Heart right ventricle (tissue), 16 donors: ENCODE data around the gene ALPL. TPM values are rescaled to one million over a fixed set of nuclear protein-coding genes. Genes with fewer than 3 reads are reported as not detected.

Experiments used
- ATAC-seq, 8 donors: fragments of 200-7000 bp; cut with Tn5 transposase; one replicate each; pipeline ENCODE4 v1.9.1; 2020; ENCODE audit warnings: mild to moderate bottlenecking in 8 of 8, moderate library complexity in 8 of 8, moderate number of reproducible peaks in 1 of 8
- DNase-seq, 2 donors: peaks; one replicate each; pipeline ENCODE4 v3.0.0-alpha.2; 2020
- H3K27ac ChIP-seq, 10 donors: fragments of 200-600 bp; sonication (generic) in 2 of 10; one replicate each; pipeline versions ENCODE4 v1.5.0 to v1.8.0; 2020 to 2022; ENCODE audit warnings: mild to moderate bottlenecking in 3 of 10
- H3K27me3 ChIP-seq, 7 donors: fragments of 200-600 bp; one replicate each; pipeline ENCODE4 v1.8.0; 2021 to 2022; ENCODE audit warnings: mild to moderate bottlenecking in 2 of 7
- H3K36me3 ChIP-seq, 9 donors: fragments of 200-600 bp; sonication (generic) in 1 of 9; one replicate each; pipeline versions ENCODE4 v1.5.0 to v1.8.0; 2020 to 2022; ENCODE audit warnings: mild to moderate bottlenecking in 2 of 9
- H3K4me1 ChIP-seq, 9 donors: fragments of 200-600 bp; sonication (generic) in 1 of 9; one replicate each; pipeline versions ENCODE4 v1.5.0 to v1.8.0; 2020 to 2022; ENCODE audit warnings: mild to moderate bottlenecking in 4 of 9
- H3K4me3 ChIP-seq, 10 donors: fragments of 200-600 bp; sonication (generic) in 2 of 10; one replicate each; pipeline versions ENCODE4 v1.5.0 to v1.8.0; 2020 to 2022; ENCODE audit warnings: mild to moderate bottlenecking in 7 of 10, moderate library complexity in 2 of 10
- H3K9me3 ChIP-seq, 11 donors: fragments of 200-600 bp in 10 of 11; sonication (generic) in 2 of 11; one replicate each; pipeline versions ENCODE4 v1.5.0 to v1.8.0; 2013 to 2022; ENCODE audit warnings: mild to moderate bottlenecking in 2 of 11, control low read depth in 1 of 11, moderate library complexity in 1 of 11
- CTCF ChIP-seq, 9 donors: fragments of 200-600 bp; sonication (generic) in 2 of 9; IDR thresholded peaks; one replicate each; pipeline versions ENCODE4 v1.5.0 to v1.8.0; 2021 to 2022; ENCODE audit warnings: antibody characterized with exemption in 9 of 9, mild to moderate bottlenecking in 5 of 9, moderate library complexity in 1 of 9
- WGBS, 2 donors: extraction: QIAGEN DNeasy Blood & Tissue Kit; methylation state at CpG; one replicate each; pipeline ENCODE4 v1.1.7; 2013; ENCODE audit warnings: inconsistent platforms in 1 of 2; 5-methylcytosine and 5-hydroxymethylcytosine counted together
- intact Hi-C, 10 donors: fragments of 100-400 bp; cut with DNase I; formaldehyde crosslinking; loops; one replicate each; pipeline versions ENCODE4 v1.11.1 to v1.14.2; 2022
- polyA plus RNA-seq, 2 donors: library from polyadenylated mRNA; stranded (reverse); fragments of 200-250 nt; gene quantifications; one replicate each; pipeline ENCODE4 v1.2.3, GENCODE V29; 2013
- total RNA-seq, 10 donors: library from RNA; stranded (reverse); fragmentation: NEBNext Ultra II Directional in 3 of 10; extraction: Animal tissue kit (Norgen Biotek cat#: 25700) in 3 of 10; gene quantifications; one replicate each; pipeline versions ENCODE4 v1.2.1 to v1.2.4, GENCODE V29; 2021 to 2023
- donor health status: Arrhythmogenic right ventricular cardiomyopathy.
- donor health status: ischemic (EF 13 %, LVEDD 7.1; RV severe dilation, severe dysfunction).
- donor health status: healthy with polysubstance abuse.
- donor health status: DM: no; HTN: yes; CAD: no.
- donor health status: DM: no; HTN: no; CAD: no.
- donor health status: ischemic (EF 25% LVEDD 6.9; RV normal size, moderate dysfunction).
- donor health status: ischemic (EF 25% LVEDD 5.7; RV mildly dilated, moderate dysfunction).
- donor health status: healthy.
- donor health status: DM: yes; HTN: yes; CAD: no.
- donor health status: Ischemic cardiomyopathy.
- donor health status: ischemic (EF 35%, LVEDD 5.7; RV mildly dilated, moderate dysfunction).
- donor health status: nonischemic (EF 11% LVEDD 7.7; RV severe dilation, severe dysfunction).
- donor health status: DM: yes; HTN: yes; CAD: no.
- donor health status: PGD.
- donor health status: ischemic (EF 29% LVEDD 5.4; RV normal size, mild dysfunction).
- donor health status: nonischemic (EF 23%, LVEDD 6.1; RV moderate dilation, normal function).

ALPL gene
- total and polyA plus RNA-seq, 12 donors, result 7.1 to 21.1 (median 9.3) TPM

- H3K9me3 ChIP-seq, result peaks cover 0 to 8% (median 0%) of the 10 kb centered on the region in 11 donors
- intact Hi-C loops, result loop anchor here in 9 of 10 donors (1.0 to 10.0 kb wide), 8 partner anchors 58 to 325 kb away; no protein-coding TSS in a partner anchor
- WGBS, 2 donors, result 87 to 92% methylated on average over 10 of the region's 10 CpGs
- DNase-seq, result no peak
- H3K27me3 ChIP-seq, result peaks cover 0 to 14% (median 0%) of the 10 kb centered on the region in 7 donors
- H3K27ac ChIP-seq, result no peak overlapping the region
- peaks cover 0 to 2% (median 0%) of the 10 kb centered on the region in 9 donors for H3K36me3 ChIP-seq
- peaks cover 11 to 21% (median 17%) of the 10 kb centered on the region in 9 donors for H3K4me1 ChIP-seq
- H3K4me3 ChIP-seq, result no peak overlapping the region
- ATAC-seq, result no peak
- no peak for TF ChIP-seq CTCF (IDR thresholded peaks at IDR 0.05)
These were observed 60.8 kb downstream of the ALPL start for GRCh38 chr1:21569820-21570527.

GRCh38 chr1:21570528-21570875, 61.3 kb downstream of the ALPL start:
- H3K4me1 ChIP-seq, result peaks cover 13 to 26% (median 22%) of the 10 kb centered on the region in 9 donors
- peaks cover 0 to 14% (median 0%) of the 10 kb centered on the region in 7 donors for H3K27me3 ChIP-seq
- H3K4me3 ChIP-seq, result no peak overlapping the region
- 93 to 94% methylated on average over 5 of the region's 5 CpGs for WGBS, 2 donors
- ATAC-seq (no peak), DNase-seq (no peak)
- intact Hi-C loops, result loop anchor here in 9 of 10 donors (1.0 to 10.0 kb wide), 8 partner anchors 58 to 326 kb away; no protein-coding TSS in a partner anchor
- TF ChIP-seq CTCF (IDR thresholded peaks at IDR 0.05), result no peak
- H3K36me3 ChIP-seq, result no peaks in the 10 kb centered on the region
- peaks cover 0 to 8% (median 0%) of the 10 kb centered on the region in 11 donors for H3K9me3 ChIP-seq
- no peak overlapping the region for H3K27ac ChIP-seq

GRCh38 chr1:21570885-21571284, 61.7 kb downstream of the ALPL start:
- peaks cover 0 to 8% (median 0%) of the 10 kb centered on the region in 11 donors for H3K9me3 ChIP-seq
- DNase-seq (no peak), ATAC-seq (no peak)
- peaks cover 0 to 14% (median 0%) of the 10 kb centered on the region in 7 donors for H3K27me3 ChIP-seq
- H3K36me3 ChIP-seq, result no peaks in the 10 kb centered on the region
- WGBS, 2 donors, result 98 to 99% methylated on average over 4 of the region's 4 CpGs
- peaks cover 13 to 29% (median 25%) of the 10 kb centered on the region in 9 donors for H3K4me1 ChIP-seq
- no peak overlapping the region for H3K4me3 ChIP-seq
- H3K27ac ChIP-seq, result no peak overlapping the region
- no peak for TF ChIP-seq CTCF (IDR thresholded peaks at IDR 0.05)
- intact Hi-C loops, result loop anchor here in 9 of 10 donors (1.0 to 10.0 kb wide), 8 partner anchors 59 to 326 kb away; no protein-coding TSS in a partner anchor

GRCh38 chr1:21572221-21572620, 63.0 kb downstream of the ALPL start:
- 95 to 97% methylated on average over 6 of the region's 6 CpGs for WGBS, 2 donors
- Histone ChIP-seq H3K4me3 (no peak overlapping the region), H3K9me3 (peaks cover 0 to 8% (median 0%) of the 10 kb centered on the region in 11 donors), H3K4me1 (peaks cover 13 to 27% (median 25%) of the 10 kb centered on the region in 9 donors), H3K27ac (no peak overlapping the region), H3K36me3 (no peaks in the 10 kb centered on the region), H3K27me3 (peaks cover 0 to 14% (median 0%) of the 10 kb centered on the region in 7 donors)
- DNase-seq (no peak), ATAC-seq (no peak)
- no peak for TF ChIP-seq CTCF (IDR thresholded peaks at IDR 0.05)
- intact Hi-C loops, result loop anchor here in 9 of 10 donors (2.0 to 10.0 kb wide), 9 partner anchors 60 to 327 kb away; partner anchors contain the start of gene ALPL (in 2 of the 9)
